IMR-90 (cell line): Measurements from ENCODE around the gene BEX1. TPM values are rescaled to one million over a fixed set of nuclear protein-coding genes. Genes with fewer than 3 reads are reported as not detected.

Experiments used
- ATAC-seq: fragments of 200-7000 bp; cut with Tn5 transposase; 2 replicates; pipeline ENCODE4 v1.9.1; 2020; ENCODE audit warnings: low read depth, mild to moderate bottlenecking, moderate library complexity
- BruUV-seq: library from RNA; stranded (reverse); fragments of 400-500 nt; replicated peaks from 2 replicates; lab custom pipeline; 2021; lab: Mats Ljungman, UMichigan
- CTCF ChIA-PET: fragments of 300-600 bp; formaldehyde crosslinking; extraction: SDS; loops from one replicate; lab custom pipeline; 2021; ENCODE audit warnings: antibody characterized with exemption; lab: Yijun Ruan, JAX
- POLR2A ChIA-PET: fragments of 300-600 bp; sonication (Branson Sonifier 250); formaldehyde crosslinking; loops from one replicate; lab custom pipeline; 2022; ENCODE audit warnings: antibody characterized with exemption; ENCODE audit not compliant: unreplicated experiment; lab: Charles Lee
- DNase-seq: peaks from one replicate; pipeline ENCODE4 v3.0.0; 2013
- H2AFZ ChIP-seq: replicated peaks from 2 replicates; pipeline ENCODE3; 2013; ENCODE audit warnings: low read length, mild to moderate bottlenecking; ENCODE audit not compliant: poor library complexity
- H2AK5ac ChIP-seq: 2 replicates; pipeline ENCODE4 v1.6.1; 2013; ENCODE audit warnings: low read depth, low read length, inconsistent platforms
- H2AK9ac ChIP-seq: replicated peaks from 2 replicates; pipeline ENCODE3; 2013; ENCODE audit warnings: mild to moderate bottlenecking, low read depth, low read length, moderate library complexity; ENCODE audit not compliant: poor library complexity
- H2BK120ac ChIP-seq: 2 replicates; pipeline ENCODE4 v1.6.1; 2013; ENCODE audit warnings: low read depth, low read length, inconsistent platforms
- H2BK15ac ChIP-seq: 3 replicates; pipeline ENCODE4 v1.6.1; 2013; ENCODE audit warnings: low read depth, low read length, inconsistent platforms
- H2BK20ac ChIP-seq: 2 replicates; pipeline ENCODE4 v1.6.1; 2013; ENCODE audit warnings: low read depth, mild to moderate bottlenecking, inconsistent platforms, low read length, moderate library complexity
- H2BK5ac ChIP-seq: 2 replicates; pipeline ENCODE4 v1.6.1; 2013; ENCODE audit warnings: mild to moderate bottlenecking, low read depth, low read length, inconsistent platforms; ENCODE audit not compliant: poor library complexity, severe bottlenecking
- H3K14ac ChIP-seq: replicated peaks from 2 replicates; pipeline ENCODE4 v1.6.1; 2013; ENCODE audit warnings: low read depth, low read length, inconsistent platforms
- H3K18ac ChIP-seq: 2 replicates; pipeline ENCODE4 v1.6.1; 2013; ENCODE audit warnings: low read depth, low read length, control low read depth
- H3K23ac ChIP-seq: 2 replicates; pipeline ENCODE4 v1.6.1; 2013; ENCODE audit warnings: low read depth, low read length, inconsistent platforms
- H3K27ac ChIP-seq: 2 replicates; pipeline ENCODE4 v1.5.1; 2013; ENCODE audit warnings: mild to moderate bottlenecking, control low read depth, low read length; ENCODE audit not compliant: insufficient read depth
- H3K27me3 ChIP-seq: 2 replicates; pipeline ENCODE4 v1.6.1; 2013; ENCODE audit warnings: low read length; ENCODE audit not compliant: control insufficient read depth, insufficient read depth
- H3K36me3 ChIP-seq: 2 replicates; pipeline ENCODE4 v1.6.1; 2013; ENCODE audit warnings: low read length, mixed read lengths; ENCODE audit not compliant: control insufficient read depth, insufficient read depth
- H3K4ac ChIP-seq: 2 replicates; pipeline ENCODE4 v1.6.1; 2013; ENCODE audit warnings: low read depth, low read length, inconsistent platforms
- H3K4me1 ChIP-seq: 2 replicates; pipeline ENCODE4 v1.6.1; 2013; ENCODE audit warnings: low read length, mixed read lengths; ENCODE audit not compliant: control insufficient read depth, insufficient read depth
- H3K4me2 ChIP-seq: 2 replicates; pipeline ENCODE4 v1.6.1; 2013; ENCODE audit warnings: low read depth, mild to moderate bottlenecking, control low read depth, low read length, moderate library complexity
- H3K4me3 ChIP-seq: 2 replicates; pipeline ENCODE4 v1.5.1; 2013; ENCODE audit warnings: low read depth, mild to moderate bottlenecking, control low read depth, low read length, moderate library complexity; ENCODE audit not compliant: insufficient read depth
- H3K56ac ChIP-seq: 2 replicates; pipeline ENCODE4 v1.6.1; 2013; ENCODE audit warnings: low read length, inconsistent platforms; ENCODE audit not compliant: insufficient read depth; ENCODE audit errors: extremely low read depth
- H3K79me1 ChIP-seq, 2 experiments: 2 replicates each; pipeline ENCODE4 v1.6.1; 2013; ENCODE audit warnings: low read length in 2 of 2, inconsistent platforms in 1 of 2, low read depth in 1 of 2
- H3K9ac ChIP-seq: 2 replicates; pipeline ENCODE4 v1.6.1; 2013; ENCODE audit warnings: low read depth, low read length, control low read depth
- H3K9me1 ChIP-seq: 2 replicates; pipeline ENCODE4 v1.6.1; 2013; ENCODE audit warnings: low read length, inconsistent platforms; ENCODE audit not compliant: insufficient read depth
- H3K9me3 ChIP-seq: 2 replicates; pipeline ENCODE4 v1.6.1; 2013; ENCODE audit warnings: low read length; ENCODE audit not compliant: control insufficient read depth, insufficient read depth
- H4K20me1 ChIP-seq: 2 replicates; pipeline ENCODE4 v1.6.1; 2013; ENCODE audit warnings: low read length, inconsistent platforms; ENCODE audit not compliant: insufficient read depth
- H4K5ac ChIP-seq: 2 replicates; pipeline ENCODE4 v1.6.1; 2013; ENCODE audit warnings: mild to moderate bottlenecking, low read depth, low read length, control low read depth
- H4K8ac ChIP-seq, 2 experiments: 2 replicates each; pipeline ENCODE4 v1.6.1; 2013; ENCODE audit warnings: low read depth in 2 of 2, low read length in 2 of 2, control low read depth in 1 of 2, inconsistent platforms in 1 of 2
- H4K91ac ChIP-seq: 2 replicates; pipeline ENCODE4 v1.6.1; 2013; ENCODE audit warnings: low read depth, low read length, inconsistent platforms; ENCODE audit not compliant: insufficient read depth
- BHLHE40 ChIP-seq: fragments of 150-350 bp; IDR thresholded peaks from 2 replicates; pipeline ENCODE4 v1.6.1; 2016; ENCODE audit warnings: mild to moderate bottlenecking, low read depth, low read length
- CTCF ChIP-seq: conservative IDR thresholded peaks from 2 replicates; pipeline ENCODE4 v1.5.1; 2012; ENCODE audit warnings: mild to moderate bottlenecking, low read depth, low read length, improper control_type of control experiment
- FOS ChIP-seq: fragments of 150-350 bp; IDR thresholded peaks from 2 replicates; pipeline ENCODE4 v1.6.1; 2016; ENCODE audit warnings: low read depth, low read length
- MAFK ChIP-seq: IDR thresholded peaks from 2 replicates; pipeline ENCODE4 v1.6.1; 2012; ENCODE audit warnings: low read depth, low read length, improper control_type of control experiment
- RCOR1 ChIP-seq: IDR thresholded peaks from 2 replicates; pipeline ENCODE4 v1.6.1; 2012; ENCODE audit warnings: mild to moderate bottlenecking, low read length, improper control_type of control experiment; ENCODE audit not compliant: insufficient replicate concordance
- SMC3 ChIP-seq: fragments of 150-350 bp; IDR thresholded peaks from 2 replicates; pipeline ENCODE4 v1.6.1; 2016; ENCODE audit warnings: low read depth, mild to moderate bottlenecking, antibody characterized with exemption, low read length, moderate library complexity
- WGBS, 2 experiments: methylation state at CpG; one replicate each; pipeline versions ENCODE4 v1.1.5 to v1.1.7; 2013; ENCODE audit warnings: missing lambda C conversion rate in 2 of 2; ENCODE audit not compliant: insufficient read length in 1 of 2; ENCODE audit errors: extremely low coverage in 2 of 2; 5-methylcytosine and 5-hydroxymethylcytosine counted together
- dilution Hi-C: fragments of 300-500 bp; cut with HindIII; formaldehyde crosslinking; loops from one replicate; pipeline ENCODE4 v1.14.3; 2018; ENCODE audit warnings: low sequenced_read_pairs; ENCODE audit not compliant: unreplicated experiment
- in situ Hi-C: fragments of 300-500 bp; cut with MboI; formaldehyde crosslinking; loops from 3 replicates; pipeline ENCODE4 v1.14.3; 2019; ENCODE audit warnings: low sequenced_read_pairs, inconsistent platforms, mixed read lengths
- intact Hi-C: fragments of 100-400 bp; cut with micrococcal nuclease; formaldehyde crosslinking; loops from 2 replicates; pipeline ENCODE4 v1.10.0; 2022
- polyA plus RNA-seq, 3 experiments: library from polyadenylated mRNA; depleted of rRNA; stranded (reverse); fragments of >200 nt; gene quantifications; 2 replicates each; pipeline ENCODE4 v1.2.3, GENCODE V29; 2012; ENCODE audit warnings: low replicate concordance in 1 of 3
- total RNA-seq: library from RNA; depleted of rRNA; stranded (reverse); fragments of >200 nt; gene quantifications from 2 replicates; pipeline ENCODE4 v1.2.3, GENCODE V29; 2012

Gene BEX1
- total and polyA plus RNA-seq, 2 of the 4 experiments (the other 2 are of a cell fraction) = 0.18 to 0.27 TPM

- in situ Hi-C loops = no loop called here
- peaks cover 2% of the 10 kb centered on the region for H3K27me3 ChIP-seq
- no peaks in the 10 kb centered on the region for H3K79me1 ChIP-seq
- H4K8ac ChIP-seq = no peak overlapping the region
- CTCF ChIA-PET = no interaction called here
- H3K4me3 ChIP-seq = no peak overlapping the region
- no peaks in the 10 kb centered on the region for H3K36me3 ChIP-seq
- no peak overlapping the region for H2AK5ac ChIP-seq
- no peak overlapping the region for H2BK120ac ChIP-seq
- BruUV-seq = no TSS peak
- no peak overlapping the region for H2BK15ac ChIP-seq
- ATAC-seq (no peak), DNase-seq (no peak)
- H3K9ac ChIP-seq = no peak overlapping the region
- H3K14ac ChIP-seq = no peak overlapping the region
- no peaks in the 10 kb centered on the region for H3K9me3 ChIP-seq
- no peak overlapping the region for H3K56ac ChIP-seq
- no CpG with 5 or more reads among the region's 4 CpGs for WGBS, 2 experiments
- H3K18ac ChIP-seq = no peak overlapping the region
- intact Hi-C loops = no loop called here
- no peak overlapping the region for H3K4me2 ChIP-seq
- H3K9me1 ChIP-seq = no peaks in the 10 kb centered on the region
- no peak overlapping the region for H4K91ac ChIP-seq
- H3K23ac ChIP-seq = no peak overlapping the region
- H3K27ac ChIP-seq = no peak overlapping the region
- no peak overlapping the region for H2BK5ac ChIP-seq
- no peaks in the 10 kb centered on the region for H3K4me1 ChIP-seq
- H2BK20ac ChIP-seq = no peak overlapping the region
- no peak overlapping the region for H2AK9ac ChIP-seq
- no peak overlapping the region for H4K5ac ChIP-seq
- no peak overlapping the region for H3K4ac ChIP-seq
- dilution Hi-C loops = no loop called here
- TF ChIP-seq RCOR1 (no peak), MAFK (no peak), CTCF (no peak), FOS (no peak), BHLHE40 (no peak), SMC3 (no peak)
- no peaks in the 10 kb centered on the region for H4K20me1 ChIP-seq
- POLR2A ChIA-PET = no interaction called here
- H2AFZ ChIP-seq = no peak overlapping the region
Measured at GRCh38 chrX:103099691-103100090, 35.7 kb upstream of the BEX1 start.
